Fibroblast of lung (primary cell): ENCODE data around the gene BTBD9. TPM values are rescaled to one million over a fixed set of nuclear protein-coding genes. Genes with fewer than 3 reads are reported as not detected.
A peak's percentile ranks its signal among the peaks of the same experiment; 100 is the strongest.

ENCODE experiments used
- DNase-seq, 2 donors: peaks; one replicate each; pipeline versions ENCODE4 v3.0.0 to v3.0.0-alpha.2; 2010; ENCODE audit warnings: low read depth in 2 of 2
- H2AFZ ChIP-seq: 2 replicates; pipeline ENCODE4 v1.5.1; 2012; ENCODE audit warnings: low read length, control low read depth, inconsistent platforms
- H3K27ac ChIP-seq: 2 replicates; pipeline ENCODE4 v1.5.1; 2011; ENCODE audit warnings: low read length, control low read depth; ENCODE audit not compliant: insufficient read depth
- H3K27me3 ChIP-seq: 2 replicates; pipeline ENCODE4 v1.5.1; 2011; ENCODE audit warnings: mild to moderate bottlenecking, low read length; ENCODE audit not compliant: control insufficient read depth, insufficient read depth
- H3K36me3 ChIP-seq: 2 replicates; pipeline ENCODE4 v1.5.1; 2011; ENCODE audit warnings: low read length; ENCODE audit not compliant: control insufficient read depth, insufficient read depth
- H3K4me1 ChIP-seq: 2 replicates; pipeline ENCODE4 v1.5.1; 2011; ENCODE audit warnings: low read length; ENCODE audit not compliant: control insufficient read depth, insufficient read depth; ENCODE audit errors: extremely low read depth
- H3K4me2 ChIP-seq: 2 replicates; pipeline ENCODE4 v1.5.1; 2011; ENCODE audit warnings: low read length, control low read depth; ENCODE audit not compliant: insufficient read depth; ENCODE audit errors: extremely low read depth
- H3K4me3 ChIP-seq, 4 experiments: fragments of 200-600 bp in 1 of 4; sonication (generic) in 1 of 4; replicated peaks in 1 of 4; 2 replicates each; pipeline ENCODE4 v1.5.1; 2011 to 2016; ENCODE audit warnings: low read length in 4 of 4, low read depth in 3 of 4, mild to moderate bottlenecking in 3 of 4, control low read depth in 2 of 4, inconsistent platforms in 1 of 4, mixed read lengths in 1 of 4; ENCODE audit not compliant: insufficient read depth in 1 of 4; ENCODE audit errors: control extremely low read depth in 1 of 4
- H3K79me2 ChIP-seq: 2 replicates; pipeline ENCODE4 v1.5.1; 2012; ENCODE audit warnings: mild to moderate bottlenecking, low read length, inconsistent platforms; ENCODE audit not compliant: control insufficient read depth, insufficient read depth
- H3K9ac ChIP-seq: 2 replicates; pipeline ENCODE4 v1.5.1; 2011; ENCODE audit warnings: mild to moderate bottlenecking, low read length, control low read depth; ENCODE audit not compliant: insufficient read depth
- H3K9me3 ChIP-seq: 2 replicates; pipeline ENCODE4 v1.5.1; 2012; ENCODE audit warnings: low read depth, low read length; ENCODE audit not compliant: control insufficient read depth, insufficient read depth
- H4K20me1 ChIP-seq: 2 replicates; pipeline ENCODE4 v1.5.1; 2011; ENCODE audit warnings: low read length; ENCODE audit not compliant: control insufficient read depth, insufficient read depth; ENCODE audit errors: extremely low read depth
- EZH2 ChIP-seq: IDR thresholded peaks from 2 replicates; pipeline ENCODE4 v1.5.1; 2012; ENCODE audit warnings: low read length, control low read depth, mild to moderate bottlenecking; ENCODE audit errors: missing control alignments
- polyA plus RNA-seq, 2 donors: library from polyadenylated mRNA; depleted of rRNA in 1 of 2; stranded (reverse) in 1 of 2; unstranded in 1 of 2; fragments of >200 nt; gene quantifications; 2 replicates each; pipeline ENCODE4 v1.2.1, GENCODE V29; 2011 to 2012; ENCODE audit warnings: missing spikeins in 1 of 2
- total RNA-seq: library from RNA; depleted of rRNA; stranded (reverse); fragments of >200 nt; gene quantifications from 2 replicates; pipeline ENCODE4 v1.2.1, GENCODE V29; 2014
- TF ChIP-seq, protein P1 (sequence below), 2 donors: IDR thresholded peaks in 1 of 2; conservative IDR thresholded peaks in 1 of 2; 1 replicate in 1 of 2; 2 replicates in 1 of 2; pipeline ENCODE4 v1.5.1; 2011 to 2012; ENCODE audit warnings: low read length in 2 of 2, control low read depth in 1 of 2, inconsistent platforms in 1 of 2, low read depth in 1 of 2, mild to moderate bottlenecking in 1 of 2

BTBD9 gene
- total and polyA plus RNA-seq, 2 donors (not counting 1 experiment from before 2014, with no cell fraction given), result 7.7 to 13.4 TPM

DNA sequence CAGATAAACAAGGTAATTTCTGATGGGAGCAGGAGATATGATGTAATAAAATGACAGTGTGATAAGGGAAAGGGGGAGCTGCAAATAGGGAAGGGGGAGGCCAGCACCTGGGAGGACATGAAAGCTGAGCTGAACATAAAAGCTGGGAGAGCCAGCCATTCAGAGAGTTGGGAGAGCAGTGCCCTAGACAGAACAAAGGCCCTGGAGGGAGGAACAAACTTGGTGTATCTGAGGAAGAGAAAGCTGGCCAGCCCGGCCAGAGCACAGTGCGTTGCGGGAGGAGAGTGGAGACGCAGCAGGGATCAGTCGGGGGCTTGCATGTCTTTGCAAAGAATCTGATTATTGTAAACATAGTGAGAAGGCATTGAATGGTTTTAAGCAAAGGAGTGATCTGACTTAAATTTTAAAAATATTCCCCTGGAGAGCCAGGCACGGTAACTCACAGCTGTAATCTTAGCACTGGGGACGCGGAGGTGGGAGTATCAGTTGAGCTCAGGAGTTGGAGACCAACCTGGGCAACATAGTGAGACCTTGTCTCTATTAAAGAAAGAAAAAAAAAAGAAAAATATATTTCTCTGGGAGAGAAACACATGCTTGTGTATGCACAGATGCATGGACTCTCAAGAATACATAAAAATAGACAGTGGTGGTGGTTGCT lies 502.0 kb downstream of the BTBD9 start:
- peaks cover under 1% of the 10 kb centered on the region for H3K79me2 ChIP-seq
- no peak overlapping the region for H3K4me3 ChIP-seq
- H3K27me3 ChIP-seq, result no peaks in the 10 kb centered on the region
- no peak for DNase-seq
- no peak overlapping the region for H2AFZ ChIP-seq
- H4K20me1 ChIP-seq, result peaks cover 2% of the 10 kb centered on the region
- H3K4me2 ChIP-seq, result no peak overlapping the region
- H3K36me3 ChIP-seq, result no peaks in the 10 kb centered on the region
- H3K9ac ChIP-seq, result no peak overlapping the region
- no peaks in the 10 kb centered on the region for H3K4me1 ChIP-seq
- H3K27ac ChIP-seq, result no peak overlapping the region
- H3K9me3 ChIP-seq, result no peaks in the 10 kb centered on the region
- no peak for TF ChIP-seq EZH2
- TF ChIP-seq, protein P1, sequence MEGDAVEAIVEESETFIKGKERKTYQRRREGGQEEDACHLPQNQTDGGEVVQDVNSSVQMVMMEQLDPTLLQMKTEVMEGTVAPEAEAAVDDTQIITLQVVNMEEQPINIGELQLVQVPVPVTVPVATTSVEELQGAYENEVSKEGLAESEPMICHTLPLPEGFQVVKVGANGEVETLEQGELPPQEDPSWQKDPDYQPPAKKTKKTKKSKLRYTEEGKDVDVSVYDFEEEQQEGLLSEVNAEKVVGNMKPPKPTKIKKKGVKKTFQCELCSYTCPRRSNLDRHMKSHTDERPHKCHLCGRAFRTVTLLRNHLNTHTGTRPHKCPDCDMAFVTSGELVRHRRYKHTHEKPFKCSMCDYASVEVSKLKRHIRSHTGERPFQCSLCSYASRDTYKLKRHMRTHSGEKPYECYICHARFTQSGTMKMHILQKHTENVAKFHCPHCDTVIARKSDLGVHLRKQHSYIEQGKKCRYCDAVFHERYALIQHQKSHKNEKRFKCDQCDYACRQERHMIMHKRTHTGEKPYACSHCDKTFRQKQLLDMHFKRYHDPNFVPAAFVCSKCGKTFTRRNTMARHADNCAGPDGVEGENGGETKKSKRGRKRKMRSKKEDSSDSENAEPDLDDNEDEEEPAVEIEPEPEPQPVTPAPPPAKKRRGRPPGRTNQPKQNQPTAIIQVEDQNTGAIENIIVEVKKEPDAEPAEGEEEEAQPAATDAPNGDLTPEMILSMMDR (conservative IDR thresholded peaks at IDR 0.05 in 1 of 2, IDR thresholded peaks at IDR 0.05 in 1 of 2; ENCODE audit: low read depth in 1 of 2, low read length in 2 of 2), result no peak

DNA sequence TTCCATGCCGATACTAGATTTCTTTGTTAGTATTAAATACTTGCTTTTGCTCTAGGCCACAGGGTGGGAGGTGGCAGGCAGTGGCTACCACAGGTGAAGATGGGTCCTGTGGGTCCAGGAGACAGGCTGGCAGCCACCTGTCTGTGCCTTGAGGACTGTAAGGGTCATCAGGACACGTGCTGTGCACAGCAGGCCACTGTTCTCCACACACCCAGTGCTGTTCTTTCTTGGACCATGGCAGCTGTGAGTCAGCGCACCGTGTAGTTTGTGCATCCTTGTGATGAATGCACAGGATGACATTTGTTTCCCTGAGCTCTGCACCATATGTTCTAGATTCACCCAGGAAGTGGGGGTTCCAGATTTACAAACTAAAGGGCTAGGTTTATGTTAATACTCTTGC lies 503.2 kb downstream of the BTBD9 start:
- Histone ChIP-seq H3K4me3 (no peak overlapping the region), H3K9me3 (no peaks in the 10 kb centered on the region), H2AFZ (no peak overlapping the region), H4K20me1 (no peaks in the 10 kb centered on the region), H3K9ac (no peak overlapping the region), H3K79me2 (peaks cover 6% of the 10 kb centered on the region), H3K4me2 (no peak overlapping the region), H3K27ac (no peak overlapping the region), H3K27me3 (no peaks in the 10 kb centered on the region), H3K36me3 (no peaks in the 10 kb centered on the region), H3K4me1 (peaks cover 6% of the 10 kb centered on the region)
- DNase-seq, result peak in 1 of 2 donors; percentile 17
- TF ChIP-seq, protein P1 (conservative IDR thresholded peaks at IDR 0.05 in 1 of 2, IDR thresholded peaks at IDR 0.05 in 1 of 2; ENCODE audit: low read depth in 1 of 2, low read length in 2 of 2), result no peak
- TF ChIP-seq EZH2, result no peak

DNA sequence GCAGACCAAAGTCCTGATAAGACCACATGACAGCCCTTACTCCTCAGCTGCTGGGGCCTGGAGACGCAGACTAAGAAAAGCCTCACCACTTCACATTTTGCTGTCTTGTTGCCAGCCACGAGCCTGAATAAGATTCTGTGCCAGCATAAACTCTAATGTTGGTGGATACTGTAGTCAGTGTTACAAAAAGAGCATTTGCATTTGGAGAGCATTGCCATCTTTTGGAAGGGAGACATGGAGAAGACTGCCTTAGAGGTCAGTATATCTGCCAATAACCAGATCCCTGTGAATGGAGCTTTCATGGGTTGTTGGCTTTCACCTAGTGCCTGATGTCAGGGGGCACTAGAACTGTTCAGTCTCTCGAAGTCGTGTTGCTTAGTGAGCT lies 505.0 kb downstream of the BTBD9 start:
- Histone ChIP-seq H3K9ac (no peak overlapping the region), H3K9me3 (no peaks in the 10 kb centered on the region), H3K79me2 (peaks cover 8% of the 10 kb centered on the region), H4K20me1 (no peaks in the 10 kb centered on the region), H3K36me3 (no peaks in the 10 kb centered on the region), H3K4me3 (no peak overlapping the region), H3K27me3 (no peaks in the 10 kb centered on the region), H3K4me2 (no peak overlapping the region), H2AFZ (no peak overlapping the region), H3K27ac (no peak overlapping the region), H3K4me1 (peaks cover 8% of the 10 kb centered on the region)
- no peak for TF ChIP-seq EZH2
- TF ChIP-seq, protein P1 (conservative IDR thresholded peaks at IDR 0.05 in 1 of 2, IDR thresholded peaks at IDR 0.05 in 1 of 2; ENCODE audit: low read depth in 1 of 2, low read length in 2 of 2), result no peak
- DNase-seq, result no peak
